ENCODE results near the gene MAP3K19.

DNA sequence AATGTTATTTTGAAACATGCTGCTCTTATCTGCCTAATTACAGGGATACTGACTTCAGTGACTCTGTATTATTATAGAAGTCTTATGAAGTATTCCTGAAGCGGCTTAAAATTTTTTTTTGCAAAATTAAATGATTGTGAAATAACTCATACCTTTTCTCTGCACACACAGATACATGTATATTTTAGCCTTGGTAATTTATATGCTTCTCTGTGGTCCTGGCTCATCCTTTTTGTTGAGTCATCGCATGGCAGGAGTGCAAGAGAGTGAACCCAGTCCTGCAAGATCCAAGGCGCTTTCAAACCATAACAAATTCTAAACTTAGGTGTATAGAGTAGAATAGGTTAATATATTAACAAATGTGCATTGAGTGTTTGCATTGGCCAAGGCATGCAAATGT, 120.1 kb downstream of the MAP3K19 start:
- TF ChIP-seq GATA2 (IDR thresholded peaks at IDR 0.05; ENCODE audit: low read depth, low read length) (no peak), GATA3 (IDR thresholded peaks at IDR 0.05; ENCODE audit: low read depth, low read length) (no peak)
